Measurements from ENCODE around the gene C6orf136. TPM values are rescaled to one million over a fixed set of nuclear protein-coding genes. Genes with fewer than 3 reads are reported as not detected.

The C6orf136 gene
- total RNA-seq, 1 experiment from 2014 or later: 25.0 TPM

- peaks cover 62% of the 10 kb centered on the region for H3K36me3 ChIP-seq (ENCODE audit: insufficient read depth, low read length, poor library complexity, severe bottlenecking)
- H3K4me1 ChIP-seq (ENCODE audit: insufficient read depth, low read length, poor library complexity, severe bottlenecking): peaks cover 18% of the 10 kb centered on the region
- peak overlapping the region; percentile 81 for H3K4me3 ChIP-seq (ENCODE audit: low read depth, low read length, poor library complexity, severe bottlenecking)
- no TSS peak for BruUV-seq (replicated peaks)
- no peak for DNase-seq (ENCODE audit: low spot score)
- intact Hi-C loops (cut with micrococcal nuclease; ENCODE audit: unreplicated experiment): no loop called here
- H3K27me3 ChIP-seq (replicated peaks; ENCODE audit: insufficient read depth, low read depth, low read length, poor library complexity): no peaks in the 10 kb centered on the region
- peak overlapping the region; percentile 99 for H3K27ac ChIP-seq (ENCODE audit: low read depth, low read length, poor library complexity, severe bottlenecking)
- ChIA-PET CTCF (interaction anchor here (0.6 kb wide), 1 partner anchor 28 kb away, joined by 3 read pairs; no protein-coding TSS in a partner anchor), POLR2A (ENCODE audit: low non-redundant PET) (interaction anchor here (1.1 kb wide), 1 partner anchor 102 kb away, joined by 5 read pairs; no protein-coding TSS in a partner anchor)
- TF ChIP-seq EZH2 (IDR thresholded peaks at IDR 0.05; ENCODE audit: borderline replicate concordance, low read depth, low read length, poor library complexity, severe bottlenecking) (no peak), CTCF (conservative IDR thresholded peaks at IDR 0.05; ENCODE audit: low read depth, low read length) (no peak)
- no peaks in the 10 kb centered on the region for H3K9me3 ChIP-seq (ENCODE audit: low read depth, low read length, poor library complexity, severe bottlenecking)
Measured at GRCh38 chr6:30618270-30618797, 28.6 kb upstream of the C6orf136 start.

- BruUV-seq (replicated peaks): no TSS peak
Measured at GRCh38 chr6:30619561-30619960, 27.4 kb upstream of the C6orf136 start.

GRCh38 chr6:30625511-30625910 lies 21.4 kb upstream of the C6orf136 start:
- no peaks in the 10 kb centered on the region for H3K9me3 ChIP-seq (ENCODE audit: low read depth, low read length, poor library complexity, severe bottlenecking)
- no peak for DNase-seq (ENCODE audit: low spot score)
- intact Hi-C loops (cut with micrococcal nuclease; ENCODE audit: unreplicated experiment): no loop called here
- ChIA-PET POLR2A (ENCODE audit: low non-redundant PET) (interaction anchor here (0.6 kb wide), 1 partner anchor 11 kb away, joined by 3 read pairs; no protein-coding TSS in a partner anchor), CTCF (no interaction called here)
- no peaks in the 10 kb centered on the region for H3K27me3 ChIP-seq (replicated peaks; ENCODE audit: insufficient read depth, low read depth, low read length, poor library complexity)
- peaks cover 63% of the 10 kb centered on the region for H3K36me3 ChIP-seq (ENCODE audit: insufficient read depth, low read length, poor library complexity, severe bottlenecking)
- no peaks in the 10 kb centered on the region for H3K4me1 ChIP-seq (ENCODE audit: insufficient read depth, low read length, poor library complexity, severe bottlenecking)
- H3K4me3 ChIP-seq (ENCODE audit: low read depth, low read length, poor library complexity, severe bottlenecking): no peak overlapping the region
- no peak overlapping the region for H3K27ac ChIP-seq (ENCODE audit: low read depth, low read length, poor library complexity, severe bottlenecking)
- no TSS peak for BruUV-seq (replicated peaks)
- TF ChIP-seq EZH2 (IDR thresholded peaks at IDR 0.05; ENCODE audit: borderline replicate concordance, low read depth, low read length, poor library complexity, severe bottlenecking): no peak
- TF ChIP-seq CTCF (conservative IDR thresholded peaks at IDR 0.05; ENCODE audit: low read depth, low read length): no peak

More at GRCh38 chr6:30619561-30619960, 27.4 kb upstream of the C6orf136 start:
- H3K4me1 ChIP-seq (ENCODE audit: insufficient read depth, low read length, poor library complexity, severe bottlenecking): peaks cover 6% of the 10 kb centered on the region
- H3K27ac ChIP-seq (ENCODE audit: low read depth, low read length, poor library complexity, severe bottlenecking): no peak overlapping the region
- H3K27me3 ChIP-seq (replicated peaks; ENCODE audit: insufficient read depth, low read depth, low read length, poor library complexity): no peaks in the 10 kb centered on the region
- POLR2A ChIA-PET (ENCODE audit: low non-redundant PET): interaction anchor here (0.6 kb wide), 1 partner anchor 258 kb away, joined by 4 read pairs; no protein-coding TSS in a partner anchor
- peaks cover 59% of the 10 kb centered on the region for H3K36me3 ChIP-seq (ENCODE audit: insufficient read depth, low read length, poor library complexity, severe bottlenecking)
- DNase-seq (ENCODE audit: low spot score): no peak
- H3K4me3 ChIP-seq (ENCODE audit: low read depth, low read length, poor library complexity, severe bottlenecking): no peak overlapping the region
- intact Hi-C loops (cut with micrococcal nuclease; ENCODE audit: unreplicated experiment): no loop called here
- TF ChIP-seq CTCF (conservative IDR thresholded peaks at IDR 0.05; ENCODE audit: low read depth, low read length) (no peak), EZH2 (IDR thresholded peaks at IDR 0.05; ENCODE audit: borderline replicate concordance, low read depth, low read length, poor library complexity, severe bottlenecking) (no peak)
- CTCF ChIA-PET: no interaction called here
- H3K9me3 ChIP-seq (ENCODE audit: low read depth, low read length, poor library complexity, severe bottlenecking): no peaks in the 10 kb centered on the region
